ENCODE results near the gene RYR2. TPM values are rescaled to one million over a fixed set of nuclear protein-coding genes. Genes with fewer than 3 reads are reported as not detected.

The RYR2 gene
- total RNA-seq, 2 experiments from 2014 or later = not detected

GRCh38 chr1:237353918-237354317, 311.9 kb downstream of the RYR2 start:
- no peak overlapping the region for H3K27ac ChIP-seq (ENCODE audit: low read depth, low read length, poor library complexity, severe bottlenecking)
- intact Hi-C loops (cut with micrococcal nuclease; ENCODE audit: unreplicated experiment) = no loop called here
- ChIA-PET POLR2A (no interaction called here), CTCF (ENCODE audit: unreplicated experiment) (no interaction called here)
- no peak for DNase-seq (ENCODE audit: low spot score)
- no TSS peak for BruUV-seq (replicated peaks)
- no peak overlapping the region for H3K4me2 ChIP-seq (ENCODE audit: low read length)
- no peaks in the 10 kb centered on the region for H3K9me3 ChIP-seq (ENCODE audit: low read length)
- TF ChIP-seq CTCF (conservative IDR thresholded peaks at IDR 0.05; ENCODE audit: low read length) = no peak
- no peak for TF ChIP-seq EZH2phosphoT487 (IDR thresholded peaks at IDR 0.05; ENCODE audit: borderline replicate concordance, low read depth, low read length)
- H3K4me1 ChIP-seq (ENCODE audit: insufficient read depth, low read length, poor library complexity, severe bottlenecking) = no peaks in the 10 kb centered on the region
- no peak overlapping the region for H2AFZ ChIP-seq (ENCODE audit: low read length)
- no peaks in the 10 kb centered on the region for H4K20me1 ChIP-seq (ENCODE audit: insufficient read depth, low read length)
- H3K9me2 ChIP-seq (ENCODE audit: insufficient read depth, low read length) = no peaks in the 10 kb centered on the region
- no peak overlapping the region for H3K4me3 ChIP-seq (ENCODE audit: low read depth, low read length, poor library complexity, severe bottlenecking)
- H3K79me2 ChIP-seq (ENCODE audit: insufficient read depth, low read depth, low read length) = no peaks in the 10 kb centered on the region
- H3K36me3 ChIP-seq (ENCODE audit: insufficient read depth, low read length) = no peaks in the 10 kb centered on the region

- no peak overlapping the region for H3K4me3 ChIP-seq (ENCODE audit: low read depth, low read length, poor library complexity, severe bottlenecking)
- intact Hi-C loops (cut with micrococcal nuclease; ENCODE audit: unreplicated experiment) = no loop called here
- TF ChIP-seq CTCF (conservative IDR thresholded peaks at IDR 0.05; ENCODE audit: low read length) = no peak
- TF ChIP-seq EZH2phosphoT487 (IDR thresholded peaks at IDR 0.05; ENCODE audit: borderline replicate concordance, low read depth, low read length) = no peak
- ChIA-PET CTCF (ENCODE audit: unreplicated experiment) (no interaction called here), POLR2A (no interaction called here)
- H3K27ac ChIP-seq (ENCODE audit: low read depth, low read length, poor library complexity, severe bottlenecking) = no peak overlapping the region
- H3K4me2 ChIP-seq (ENCODE audit: low read length) = no peak overlapping the region
- BruUV-seq (replicated peaks) = no TSS peak
- H3K79me2 ChIP-seq (ENCODE audit: insufficient read depth, low read depth, low read length) = no peaks in the 10 kb centered on the region
- no peaks in the 10 kb centered on the region for H3K4me1 ChIP-seq (ENCODE audit: insufficient read depth, low read length, poor library complexity, severe bottlenecking)
- no peaks in the 10 kb centered on the region for H3K36me3 ChIP-seq (ENCODE audit: insufficient read depth, low read length)
- no peaks in the 10 kb centered on the region for H3K9me3 ChIP-seq (ENCODE audit: low read length)
- H2AFZ ChIP-seq (ENCODE audit: low read length) = no peak overlapping the region
- H3K9me2 ChIP-seq (ENCODE audit: insufficient read depth, low read length) = no peaks in the 10 kb centered on the region
- no peak for DNase-seq (ENCODE audit: low spot score)
- no peaks in the 10 kb centered on the region for H4K20me1 ChIP-seq (ENCODE audit: insufficient read depth, low read length)
Observed at GRCh38 chr1:237355022-237355421, 313.0 kb downstream of the RYR2 start.

GRCh38 chr1:237358555-237358954, 316.6 kb downstream of the RYR2 start:
- Histone ChIP-seq H2AFZ (ENCODE audit: low read length) (no peak overlapping the region), H4K20me1 (ENCODE audit: insufficient read depth, low read length) (no peaks in the 10 kb centered on the region), H3K79me2 (ENCODE audit: insufficient read depth, low read depth, low read length) (no peaks in the 10 kb centered on the region), H3K36me3 (ENCODE audit: insufficient read depth, low read length) (no peaks in the 10 kb centered on the region), H3K4me3 (ENCODE audit: low read depth, low read length, poor library complexity, severe bottlenecking) (no peak overlapping the region), H3K9me2 (ENCODE audit: insufficient read depth, low read length) (no peaks in the 10 kb centered on the region), H3K4me1 (ENCODE audit: insufficient read depth, low read length, poor library complexity, severe bottlenecking) (no peaks in the 10 kb centered on the region), H3K9me3 (ENCODE audit: low read length) (no peaks in the 10 kb centered on the region), H3K4me2 (ENCODE audit: low read length) (no peak overlapping the region), H3K27ac (ENCODE audit: low read depth, low read length, poor library complexity, severe bottlenecking) (no peak overlapping the region)
- no peak for TF ChIP-seq EZH2phosphoT487 (IDR thresholded peaks at IDR 0.05; ENCODE audit: borderline replicate concordance, low read depth, low read length)
- CTCF ChIA-PET (ENCODE audit: unreplicated experiment) = no interaction called here
- intact Hi-C loops (cut with micrococcal nuclease; ENCODE audit: unreplicated experiment) = no loop called here
- DNase-seq (ENCODE audit: low spot score) = no peak
- POLR2A ChIA-PET = interaction anchor here (1.0 kb wide), 1 partner anchor 8 kb away, joined by 3 read pairs; no protein-coding TSS in a partner anchor
- no TSS peak for BruUV-seq (replicated peaks)
